ENCODE measurements around the gene CNNM3.

DNA sequence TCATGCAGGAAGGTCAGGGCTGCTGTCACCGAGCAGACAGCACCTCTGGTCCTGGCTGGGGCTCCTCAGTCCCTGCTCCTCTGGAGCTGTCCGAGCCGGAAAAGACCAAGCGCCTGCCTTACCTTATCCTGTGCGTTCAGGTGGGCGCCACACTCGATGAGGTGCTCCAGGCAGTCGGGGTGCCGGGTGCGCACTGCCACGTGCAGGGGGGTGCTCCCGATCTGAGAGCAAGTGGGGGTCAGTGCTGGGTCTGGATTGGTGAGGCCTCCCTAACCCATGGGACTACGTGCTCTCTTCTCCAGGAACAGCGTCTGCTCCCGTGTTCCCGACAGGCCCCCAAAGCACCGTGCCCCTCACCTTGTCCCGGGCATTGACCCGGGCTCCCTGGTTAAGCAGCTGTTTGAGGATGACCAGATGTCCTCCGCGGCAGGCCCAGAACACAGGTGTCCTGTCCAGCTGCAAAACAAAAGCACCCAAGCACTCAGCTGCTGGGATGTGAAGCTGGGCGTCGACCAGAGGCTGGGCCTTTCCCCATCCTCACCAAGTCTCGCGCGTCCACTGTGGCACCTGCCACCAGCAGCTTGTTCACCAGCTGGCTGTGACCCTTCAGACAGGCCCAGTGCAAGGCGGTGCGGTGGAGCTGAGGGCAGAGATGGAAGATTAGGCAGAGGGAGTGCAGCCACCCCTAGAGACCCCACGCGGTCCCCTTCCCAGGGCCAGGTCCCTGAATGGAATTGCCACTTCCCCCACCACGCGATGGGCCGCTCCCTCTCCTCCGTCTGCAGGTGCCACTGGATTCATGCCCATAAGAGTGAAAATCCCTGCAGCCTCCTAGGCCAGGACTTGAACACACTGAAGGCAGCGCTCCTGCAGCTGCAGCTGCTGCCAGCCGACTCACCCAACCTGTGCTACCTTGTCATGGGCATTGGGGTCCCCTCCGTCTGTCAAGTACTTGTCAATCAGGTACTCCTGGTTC lies 24.1 kb downstream of the CNNM3 start:
- TF ChIP-seq, protein P1, sequence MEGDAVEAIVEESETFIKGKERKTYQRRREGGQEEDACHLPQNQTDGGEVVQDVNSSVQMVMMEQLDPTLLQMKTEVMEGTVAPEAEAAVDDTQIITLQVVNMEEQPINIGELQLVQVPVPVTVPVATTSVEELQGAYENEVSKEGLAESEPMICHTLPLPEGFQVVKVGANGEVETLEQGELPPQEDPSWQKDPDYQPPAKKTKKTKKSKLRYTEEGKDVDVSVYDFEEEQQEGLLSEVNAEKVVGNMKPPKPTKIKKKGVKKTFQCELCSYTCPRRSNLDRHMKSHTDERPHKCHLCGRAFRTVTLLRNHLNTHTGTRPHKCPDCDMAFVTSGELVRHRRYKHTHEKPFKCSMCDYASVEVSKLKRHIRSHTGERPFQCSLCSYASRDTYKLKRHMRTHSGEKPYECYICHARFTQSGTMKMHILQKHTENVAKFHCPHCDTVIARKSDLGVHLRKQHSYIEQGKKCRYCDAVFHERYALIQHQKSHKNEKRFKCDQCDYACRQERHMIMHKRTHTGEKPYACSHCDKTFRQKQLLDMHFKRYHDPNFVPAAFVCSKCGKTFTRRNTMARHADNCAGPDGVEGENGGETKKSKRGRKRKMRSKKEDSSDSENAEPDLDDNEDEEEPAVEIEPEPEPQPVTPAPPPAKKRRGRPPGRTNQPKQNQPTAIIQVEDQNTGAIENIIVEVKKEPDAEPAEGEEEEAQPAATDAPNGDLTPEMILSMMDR (IDR thresholded peaks at IDR 0.05) = no peak
- TF ChIP-seq POLR2A (IDR thresholded peaks at IDR 0.05) = no peak
